ENCODE measurements around the gene KL. TPM values are rescaled to one million over a fixed set of nuclear protein-coding genes. Genes with fewer than 3 reads are reported as not detected.

The KL gene
- polyA plus RNA-seq, 1 donor (not counting 4 experiments of a cell fraction or from before 2014, with no cell fraction given), result not detected

GRCh38 chr13:33025220-33025744 is 9.1 kb downstream of the KL start:
- Histone ChIP-seq H3K4me2 (ENCODE audit: control insufficient read depth, extremely low read depth, insufficient read depth, low read depth, low read length) (no peak overlapping the region), H2AFZ (ENCODE audit: control insufficient read depth, low read length) (no peak overlapping the region), H3K9me1 (ENCODE audit: control insufficient read depth, extremely low read depth, insufficient read depth, low read length) (no peaks in the 10 kb centered on the region), H3K27ac (ENCODE audit: control insufficient read depth, insufficient read depth, low read length) (no peak overlapping the region), H4K20me1 (ENCODE audit: control insufficient read depth, extremely low read depth, insufficient read depth, low read length) (no peaks in the 10 kb centered on the region), H3K9ac (ENCODE audit: control insufficient read depth, extremely low read depth, insufficient read depth, low read length) (no peak overlapping the region), H3K4me3 (ENCODE audit: control insufficient read depth in 2 of 3, extremely low read depth in 1 of 3, insufficient read depth in 2 of 3, low read depth in 1 of 3, low read length in 3 of 3) (no peak overlapping the region), H3K27me3 (ENCODE audit: control insufficient read depth, extremely low read depth, insufficient read depth, low read length) (peaks cover 17% of the 10 kb centered on the region), H3K4me1 (ENCODE audit: control insufficient read depth, extremely low read depth, insufficient read depth, low read length) (no peaks in the 10 kb centered on the region), H3K9me3 (ENCODE audit: control insufficient read depth, low read depth, low read length) (no peaks in the 10 kb centered on the region), H3K36me3 (ENCODE audit: control insufficient read depth in 2 of 2, extremely low read depth in 1 of 2, insufficient read depth in 2 of 2, low read length in 2 of 2) (no peaks in the 10 kb centered on the region), H3K79me2 (ENCODE audit: control insufficient read depth, insufficient read depth, low read length) (no peaks in the 10 kb centered on the region)
- no peak for TF ChIP-seq EZH2 (IDR thresholded peaks at IDR 0.05; ENCODE audit: low read length)
- TF ChIP-seq CTCF (optimal IDR thresholded peaks at IDR 0.05 in 1 of 3, IDR thresholded peaks at IDR 0.05 in 1 of 3, conservative IDR thresholded peaks at IDR 0.05 in 1 of 3; ENCODE audit: extremely low read depth in 1 of 3, insufficient read depth in 2 of 3, low read length in 3 of 3), result no peak
- no peak for DNase-seq (ENCODE audit: low read depth, low spot score)
- FAIRE-seq, result no peak
- dilution Hi-C loops (cut with MboI; ENCODE audit: extremely low pct_ligation_motif_present, low sequenced_read_pairs), result no loop called here

GRCh38 chr13:33026489-33027152 is 10.4 kb downstream of the KL start:
- Histone ChIP-seq H2AFZ (ENCODE audit: control insufficient read depth, low read length) (no peak overlapping the region), H3K4me1 (ENCODE audit: control insufficient read depth, extremely low read depth, insufficient read depth, low read length) (no peaks in the 10 kb centered on the region), H3K9me3 (ENCODE audit: control insufficient read depth, low read depth, low read length) (no peaks in the 10 kb centered on the region), H3K79me2 (ENCODE audit: control insufficient read depth, insufficient read depth, low read length) (no peaks in the 10 kb centered on the region), H3K4me2 (ENCODE audit: control insufficient read depth, extremely low read depth, insufficient read depth, low read depth, low read length) (no peak overlapping the region), H3K4me3 (ENCODE audit: control insufficient read depth in 2 of 3, extremely low read depth in 1 of 3, insufficient read depth in 2 of 3, low read depth in 1 of 3, low read length in 3 of 3) (no peak overlapping the region), H4K20me1 (ENCODE audit: control insufficient read depth, extremely low read depth, insufficient read depth, low read length) (no peaks in the 10 kb centered on the region), H3K27ac (ENCODE audit: control insufficient read depth, insufficient read depth, low read length) (no peak overlapping the region), H3K36me3 (ENCODE audit: control insufficient read depth in 2 of 2, extremely low read depth in 1 of 2, insufficient read depth in 2 of 2, low read length in 2 of 2) (no peaks in the 10 kb centered on the region), H3K9me1 (ENCODE audit: control insufficient read depth, extremely low read depth, insufficient read depth, low read length) (no peaks in the 10 kb centered on the region), H3K9ac (ENCODE audit: control insufficient read depth, extremely low read depth, insufficient read depth, low read length) (no peak overlapping the region), H3K27me3 (ENCODE audit: control insufficient read depth, extremely low read depth, insufficient read depth, low read length) (peaks cover 10% of the 10 kb centered on the region)
- no peak for TF ChIP-seq EZH2 (IDR thresholded peaks at IDR 0.05; ENCODE audit: low read length)
- no peak for TF ChIP-seq CTCF (optimal IDR thresholded peaks at IDR 0.05 in 1 of 3, IDR thresholded peaks at IDR 0.05 in 1 of 3, conservative IDR thresholded peaks at IDR 0.05 in 1 of 3; ENCODE audit: extremely low read depth in 1 of 3, insufficient read depth in 2 of 3, low read length in 3 of 3)
- DNase-seq (ENCODE audit: low read depth, low spot score) (no peak), FAIRE-seq (no peak)
- dilution Hi-C loops (cut with MboI; ENCODE audit: extremely low pct_ligation_motif_present, low sequenced_read_pairs), result no loop called here
